ENCODE data around the gene DGKI. TPM values are rescaled to one million over a fixed set of nuclear protein-coding genes. Genes with fewer than 3 reads are reported as not detected.
A peak's percentile ranks its signal among the peaks of the same experiment; 100 is the strongest.

The DGKI gene
- total RNA-seq, 1 donor from 2014 or later = 5.5 TPM

- Histone ChIP-seq H3K27ac (no peak overlapping the region), H3K9me3 (ENCODE audit: low read depth) (peaks cover 5% of the 10 kb centered on the region), H3K79me2 (ENCODE audit: low read depth) (no peaks in the 10 kb centered on the region), H3F3A (ENCODE audit: low read depth) (peaks cover 8% of the 10 kb centered on the region), H3K27me3 (no peaks in the 10 kb centered on the region), H3K36me3 (no peaks in the 10 kb centered on the region), H3K9ac (no peak overlapping the region), H3K4me2 (no peak overlapping the region), H2AFZ (replicated peaks) (no peak overlapping the region), H4K20me1 (ENCODE audit: low read depth) (no peaks in the 10 kb centered on the region), H3K4me3 (no peak overlapping the region), H3K4me1 (peaks cover 35% of the 10 kb centered on the region)
- no peak for DNase-seq (ENCODE audit: low spot score)
- H3K9me3 Mint-ChIP-seq = peaks cover 2% of the 10 kb centered on the region
- TF ChIP-seq EZH2 (IDR thresholded peaks at IDR 0.05) (no peak), EZH2phosphoT487 (IDR thresholded peaks at IDR 0.05) (no peak), CTCF (IDR thresholded peaks at IDR 0.05) (peak; percentile 42)
- peaks cover 2% of the 10 kb centered on the region for H3K27me3 Mint-ChIP-seq (ENCODE audit: insufficient read depth, low read depth)
- no peaks in the 10 kb centered on the region for H3K36me3 Mint-ChIP-seq
- H3K4me3 Mint-ChIP-seq = no peak overlapping the region
- H3K27ac Mint-ChIP-seq = no peak overlapping the region
- peaks cover 8% of the 10 kb centered on the region for H3K4me1 Mint-ChIP-seq
Measured at GRCh38 chr7:137488038-137488437, 358.7 kb downstream of the DGKI start.

GRCh38 chr7:137485818-137486217 lies 361.0 kb downstream of the DGKI start:
- Histone ChIP-seq H3K4me3 (no peak overlapping the region), H3K9me3 (ENCODE audit: low read depth) (peaks cover 5% of the 10 kb centered on the region), H3K9ac (no peak overlapping the region), H3K27me3 (no peaks in the 10 kb centered on the region), H3F3A (ENCODE audit: low read depth) (peaks cover 8% of the 10 kb centered on the region), H3K4me2 (peak overlapping the region; percentile 67), H3K27ac (no peak overlapping the region), H3K4me1 (peaks cover 35% of the 10 kb centered on the region), H3K79me2 (ENCODE audit: low read depth) (no peaks in the 10 kb centered on the region), H3K36me3 (no peaks in the 10 kb centered on the region), H4K20me1 (ENCODE audit: low read depth) (no peaks in the 10 kb centered on the region), H2AFZ (replicated peaks) (no peak overlapping the region)
- H3K27ac Mint-ChIP-seq = no peak overlapping the region
- TF ChIP-seq CTCF (IDR thresholded peaks at IDR 0.05) (no peak), EZH2phosphoT487 (IDR thresholded peaks at IDR 0.05) (no peak), EZH2 (IDR thresholded peaks at IDR 0.05) (no peak)
- no peak overlapping the region for H3K4me3 Mint-ChIP-seq
- no peaks in the 10 kb centered on the region for H3K36me3 Mint-ChIP-seq
- no peaks in the 10 kb centered on the region for H3K9me3 Mint-ChIP-seq
- DNase-seq (ENCODE audit: low spot score) = peak; percentile 21
- H3K4me1 Mint-ChIP-seq = peaks cover 8% of the 10 kb centered on the region
- H3K27me3 Mint-ChIP-seq (ENCODE audit: insufficient read depth, low read depth) = peaks cover 4% of the 10 kb centered on the region

- H3K4me3 ChIP-seq = peak overlapping the region; percentile 6
- peak overlapping the region; percentile 75 for H3K27ac ChIP-seq
- H3K79me2 ChIP-seq (ENCODE audit: low read depth) = no peaks in the 10 kb centered on the region
- H3K4me3 Mint-ChIP-seq = no peak overlapping the region
- no peaks in the 10 kb centered on the region for H3K9me3 Mint-ChIP-seq
- H4K20me1 ChIP-seq (ENCODE audit: low read depth) = no peaks in the 10 kb centered on the region
- peaks cover 5% of the 10 kb centered on the region for H3K9me3 ChIP-seq (ENCODE audit: low read depth)
- peaks cover 8% of the 10 kb centered on the region for H3F3A ChIP-seq (ENCODE audit: low read depth)
- H3K4me1 ChIP-seq = peaks cover 28% of the 10 kb centered on the region
- peak overlapping the region; percentile 67 for H3K4me2 ChIP-seq
- TF ChIP-seq EZH2phosphoT487 (IDR thresholded peaks at IDR 0.05) = no peak
- no peak for TF ChIP-seq EZH2 (IDR thresholded peaks at IDR 0.05)
- TF ChIP-seq CTCF (IDR thresholded peaks at IDR 0.05) = no peak
- no peaks in the 10 kb centered on the region for H3K36me3 Mint-ChIP-seq
- H3K27ac Mint-ChIP-seq = no peak overlapping the region
- no peaks in the 10 kb centered on the region for H3K36me3 ChIP-seq
- H3K27me3 ChIP-seq = no peaks in the 10 kb centered on the region
- peaks cover 8% of the 10 kb centered on the region for H3K4me1 Mint-ChIP-seq
- H2AFZ ChIP-seq (replicated peaks) = no peak overlapping the region
- DNase-seq (ENCODE audit: low spot score) = peak; percentile 64
- no peak overlapping the region for H3K9ac ChIP-seq
- H3K27me3 Mint-ChIP-seq (ENCODE audit: insufficient read depth, low read depth) = peaks cover 4% of the 10 kb centered on the region
Measured at GRCh38 chr7:137484326-137484725, 362.4 kb downstream of the DGKI start.

Data from neural progenitor cell (in vitro differentiated cells).